MM.1S (cell line): ENCODE measurements around the gene NCAM2.
"Not testable (repeated sequence)": the region's sequence is repeated elsewhere in the genome, so short reads cannot be mapped to it uniquely, and the experiment has no call there.

ENCODE experiments used
- EZH2 ChIP-seq: fragments of 300-600 bp; sonication (generic); optimal IDR thresholded peaks from 2 replicates; pipeline ENCODE3; 2017; ENCODE audit warnings: low read depth, mild to moderate bottlenecking, antibody characterized with exemption, low read length, mixed read lengths
- EZH2phosphoT487 ChIP-seq: fragments of 300-600 bp; sonication (generic); IDR thresholded peaks from 2 replicates; pipeline ENCODE4 v1.6.1; 2018; ENCODE audit warnings: antibody characterized with exemption, low read length
- TF ChIP-seq, protein P1 (sequence below): fragments of 300-600 bp; sonication (generic); IDR thresholded peaks from 2 replicates; pipeline ENCODE4 v1.5.1; 2016; ENCODE audit warnings: antibody characterized with exemption, low read length, mixed read lengths

DNA sequence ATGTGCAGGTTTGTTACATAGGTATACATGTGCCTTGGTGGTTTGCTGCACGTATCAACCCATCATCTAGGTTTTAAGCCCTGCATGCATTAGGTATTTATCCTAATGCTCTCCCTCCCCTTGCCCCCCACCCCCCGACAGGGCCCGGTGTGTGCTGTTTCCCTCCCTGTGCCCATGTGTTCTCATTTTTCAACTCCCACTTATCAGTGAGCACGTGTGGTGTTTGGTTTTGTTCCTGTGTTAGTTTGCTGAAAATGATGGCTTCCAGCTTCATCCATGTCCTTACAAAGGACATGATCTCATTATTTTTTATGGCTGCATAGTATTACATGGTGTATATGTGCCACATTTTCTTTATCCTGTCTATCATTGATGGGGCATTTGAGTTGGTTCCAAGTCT is 151.2 kb downstream of the NCAM2 start:
- not testable (repeated sequence) for TF ChIP-seq EZH2, EZH2phosphoT487
- TF ChIP-seq, protein P1, sequence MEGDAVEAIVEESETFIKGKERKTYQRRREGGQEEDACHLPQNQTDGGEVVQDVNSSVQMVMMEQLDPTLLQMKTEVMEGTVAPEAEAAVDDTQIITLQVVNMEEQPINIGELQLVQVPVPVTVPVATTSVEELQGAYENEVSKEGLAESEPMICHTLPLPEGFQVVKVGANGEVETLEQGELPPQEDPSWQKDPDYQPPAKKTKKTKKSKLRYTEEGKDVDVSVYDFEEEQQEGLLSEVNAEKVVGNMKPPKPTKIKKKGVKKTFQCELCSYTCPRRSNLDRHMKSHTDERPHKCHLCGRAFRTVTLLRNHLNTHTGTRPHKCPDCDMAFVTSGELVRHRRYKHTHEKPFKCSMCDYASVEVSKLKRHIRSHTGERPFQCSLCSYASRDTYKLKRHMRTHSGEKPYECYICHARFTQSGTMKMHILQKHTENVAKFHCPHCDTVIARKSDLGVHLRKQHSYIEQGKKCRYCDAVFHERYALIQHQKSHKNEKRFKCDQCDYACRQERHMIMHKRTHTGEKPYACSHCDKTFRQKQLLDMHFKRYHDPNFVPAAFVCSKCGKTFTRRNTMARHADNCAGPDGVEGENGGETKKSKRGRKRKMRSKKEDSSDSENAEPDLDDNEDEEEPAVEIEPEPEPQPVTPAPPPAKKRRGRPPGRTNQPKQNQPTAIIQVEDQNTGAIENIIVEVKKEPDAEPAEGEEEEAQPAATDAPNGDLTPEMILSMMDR, result not testable (repeated sequence)
